K562 (cell line): ENCODE measurements around the gene ECHDC3. TPM values are rescaled to one million over a fixed set of nuclear protein-coding genes. Genes with fewer than 3 reads are reported as not detected.
A peak's percentile ranks its signal among the peaks of the same experiment; 100 is the strongest.

Source experiments
- ARID1B ChIP-seq: fragments of 450-650 bp; IDR thresholded peaks from 2 replicates; pipeline ENCODE4 v1.6.1; 2016; ENCODE audit warnings: antibody characterized with exemption, mild to moderate bottlenecking, inconsistent platforms
- CBFB ChIP-seq: sonication (generic); formaldehyde crosslinking; IDR thresholded peaks from 2 replicates; pipeline ENCODE4 v1.4.0; 2020; ENCODE audit warnings: mild to moderate bottlenecking, missing genetic modification reagents
- DPF2 ChIP-seq: fragments of 450-650 bp; IDR thresholded peaks from 2 replicates; pipeline ENCODE4 v1.6.1; 2016
- ELF2 ChIP-seq: fragments of 250-450 bp; sonication (Bioruptor Pico); IDR thresholded peaks from 2 replicates; pipeline ENCODE4 v1.5.0; 2021; ENCODE audit warnings: mild to moderate bottlenecking
- ETV6 ChIP-seq, 3 experiments: fragments of 150-350 bp in 1 of 3; sonication (generic) in 1 of 3; formaldehyde crosslinking in 1 of 3; IDR thresholded peaks; 2 replicates each; pipeline versions ENCODE4 v1.6.1 to v1.8.0; 2014 to 2022; ENCODE audit warnings: borderline replicate concordance in 2 of 3, low read depth in 2 of 3, antibody characterized with exemption in 1 of 3, low read length in 1 of 3, mild to moderate bottlenecking in 1 of 3, missing genetic modification reagents in 1 of 3
- HMG20B ChIP-seq: fragments of 250-450 bp; sonication (Bioruptor Pico); IDR thresholded peaks from 2 replicates; pipeline ENCODE4 v1.5.0; 2021; ENCODE audit warnings: mild to moderate bottlenecking
- JUND ChIP-seq, 2 experiments: IDR thresholded peaks; 2 replicates in 1 of 2; 3 replicates in 1 of 2; pipeline ENCODE4 v1.6.1; 2011; ENCODE audit warnings: borderline replicate concordance in 2 of 2, low read depth in 2 of 2, low read length in 2 of 2, improper control_type of control experiment in 1 of 2, missing biosample characterization in 1 of 2, missing genetic modification characterization in 1 of 2, missing genetic modification reagents in 1 of 2
- MIER1 ChIP-seq: fragments of 450-650 bp; IDR thresholded peaks from 2 replicates; pipeline ENCODE4 v1.6.1; 2016; ENCODE audit warnings: antibody characterized with exemption, mild to moderate bottlenecking, low read depth
- NR2F6 ChIP-seq: fragments of 450-650 bp; formaldehyde crosslinking; IDR thresholded peaks from 2 replicates; pipeline ENCODE4 v1.4.0; 2020; ENCODE audit warnings: mild to moderate bottlenecking
- NR4A1 ChIP-seq, 2 experiments: fragments of 250-450 bp in 1 of 2; fragments of 450-650 bp in 1 of 2; sonication (Bioruptor Pico) in 1 of 2; IDR thresholded peaks; 2 replicates each; pipeline versions ENCODE4 v1.4.0 to v1.6.1; 2016 to 2020; ENCODE audit warnings: mild to moderate bottlenecking in 2 of 2, missing compliant biosample characterization in 1 of 2, missing genetic modification characterization in 1 of 2, moderate library complexity in 1 of 2
- NRF1 ChIP-seq, 2 experiments: fragments of 450-650 bp; IDR thresholded peaks in 1 of 2; conservative IDR thresholded peaks in 1 of 2; 2 replicates each; pipeline ENCODE4 v1.6.1; 2014; ENCODE audit warnings: mild to moderate bottlenecking in 2 of 2
- PCBP1 ChIP-seq: fragments of 200-400 bp; formaldehyde crosslinking; IDR thresholded peaks from 2 replicates; pipeline ENCODE4 v1.6.1; 2018; ENCODE audit warnings: mild to moderate bottlenecking, low read depth, low read length; ENCODE audit not compliant: poor library complexity, severe bottlenecking
- POU5F1 ChIP-seq: fragments of 150-350 bp; IDR thresholded peaks from 2 replicates; pipeline ENCODE4 v1.6.1; 2014; ENCODE audit warnings: borderline replicate concordance, low read length, low read depth, mild to moderate bottlenecking; ENCODE audit not compliant: partially characterized antibody
- PTTG1 ChIP-seq: fragments of 450-650 bp; IDR thresholded peaks from 2 replicates; pipeline ENCODE4 v1.6.1; 2016; ENCODE audit warnings: low read depth, mild to moderate bottlenecking, missing genetic modification characterization, missing compliant biosample characterization
- SMAD2 ChIP-seq: fragments of 150-350 bp; IDR thresholded peaks from 2 replicates; pipeline ENCODE4 v1.6.1; 2014; ENCODE audit warnings: low read depth, mild to moderate bottlenecking, low read length
- TARDBP ChIP-seq: fragments of 450-650 bp; IDR thresholded peaks from 2 replicates; pipeline ENCODE4 v1.6.1; 2016
- TCF15 ChIP-seq: fragments of 250-450 bp; sonication (Bioruptor Pico); IDR thresholded peaks from 2 replicates; pipeline ENCODE4 v1.8.0; 2022; ENCODE audit warnings: moderate library complexity, mild to moderate bottlenecking, inconsistent platforms
- U2AF1 ChIP-seq: fragments of 200-400 bp; formaldehyde crosslinking; optimal IDR thresholded peaks from 2 replicates; pipeline ENCODE3; 2017; ENCODE audit warnings: mild to moderate bottlenecking, low read depth, low read length, moderate library complexity
- ZBTB2 ChIP-seq: fragments of 450-650 bp; IDR thresholded peaks from 2 replicates; pipeline ENCODE4 v1.6.1; 2016; ENCODE audit warnings: antibody characterized with exemption
- ZNF174 ChIP-seq: fragments of 250-450 bp; sonication (Bioruptor Pico); IDR thresholded peaks from 2 replicates; pipeline ENCODE4 v1.4.0; 2020; ENCODE audit warnings: mild to moderate bottlenecking
- polyA plus RNA-seq, 8 experiments: library from polyadenylated mRNA; depleted of rRNA in 4 of 8; stranded (reverse) in 5 of 8; unstranded in 3 of 8; fragments of >200 nt; fragmentation: Nextera tagmentation in 2 of 8; fragmentation: Illumina TruSeq in 1 of 8; extraction: Ambion mirVana in 2 of 8; extraction: Trizol in 1 of 8; gene quantifications; 2 replicates each; pipeline versions ENCODE4 v1.2.1 to v1.2.3, GENCODE V29; 2011 to 2014; ENCODE audit warnings: inconsistent platforms in 1 of 8, missing spikeins in 1 of 8
- total RNA-seq, 7 experiments: library from RNA; depleted of rRNA in 6 of 7; stranded (reverse); fragments of >200 nt in 6 of 7; fragmentation: Illumina TruSeq in 2 of 7; extraction: Trizol in 2 of 7; gene quantifications; 2 replicates each; pipeline versions ENCODE4 v1.2.1 to v1.2.3, GENCODE V29; 2011 to 2021; ENCODE audit warnings: low replicate concordance in 1 of 7
- TF ChIP-seq, protein P1 (sequence below): sonication (generic); formaldehyde crosslinking; IDR thresholded peaks from 2 replicates; pipeline ENCODE4 v1.8.0; 2022; ENCODE audit warnings: mild to moderate bottlenecking, missing genetic modification reagents
- TF ChIP-seq, protein P2 (sequence below), 2 experiments: IDR thresholded peaks; 2 replicates each; pipeline ENCODE4 v1.6.1; 2012; ENCODE audit warnings: improper control_type of control experiment in 2 of 2, low read depth in 2 of 2, low read length in 2 of 2, borderline replicate concordance in 1 of 2

ECHDC3 gene
- total and polyA plus RNA-seq, 9 of the 15 experiments (the other 6 are each of a cell fraction or from before 2014, with no cell fraction given): 0.53 to 21.9 (median 15.7) TPM

- no peak for TF ChIP-seq ETV6 (IDR thresholded peaks at IDR 0.05; ENCODE audit: borderline replicate concordance in 1 of 2, low read depth in 2 of 2, low read length in 1 of 2)
- no peak for TF ChIP-seq ETV6 (CRISPR knock-in tag; IDR thresholded peaks at IDR 0.05; ENCODE audit: borderline replicate concordance)
- TF ChIP-seq U2AF1: no peak
- TF ChIP-seq ARID1B: peak; percentile 44; the same call in 1 of the 2 replicates
- TF ChIP-seq, protein P1, sequence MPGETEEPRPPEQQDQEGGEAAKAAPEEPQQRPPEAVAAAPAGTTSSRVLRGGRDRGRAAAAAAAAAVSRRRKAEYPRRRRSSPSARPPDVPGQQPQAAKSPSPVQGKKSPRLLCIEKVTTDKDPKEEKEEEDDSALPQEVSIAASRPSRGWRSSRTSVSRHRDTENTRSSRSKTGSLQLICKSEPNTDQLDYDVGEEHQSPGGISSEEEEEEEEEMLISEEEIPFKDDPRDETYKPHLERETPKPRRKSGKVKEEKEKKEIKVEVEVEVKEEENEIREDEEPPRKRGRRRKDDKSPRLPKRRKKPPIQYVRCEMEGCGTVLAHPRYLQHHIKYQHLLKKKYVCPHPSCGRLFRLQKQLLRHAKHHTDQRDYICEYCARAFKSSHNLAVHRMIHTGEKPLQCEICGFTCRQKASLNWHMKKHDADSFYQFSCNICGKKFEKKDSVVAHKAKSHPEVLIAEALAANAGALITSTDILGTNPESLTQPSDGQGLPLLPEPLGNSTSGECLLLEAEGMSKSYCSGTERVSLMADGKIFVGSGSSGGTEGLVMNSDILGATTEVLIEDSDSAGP (CRISPR knock-in tag): no peak
- peak; percentile 18; the same call in 1 of the 2 replicates for TF ChIP-seq JUND (IDR thresholded peaks at IDR 0.05; ENCODE audit: borderline replicate concordance, low read depth, low read length)
- no peak for TF ChIP-seq JUND (tag; IDR thresholded peaks at IDR 0.05; ENCODE audit: borderline replicate concordance, low read depth, low read length)
- TF ChIP-seq PTTG1 (tag): no peak
- TF ChIP-seq ELF2 (CRISPR knock-in tag): 0 out of 2 replicates have a peak, but pooled peaks have one; percentile 25
- no peak for TF ChIP-seq POU5F1
- TF ChIP-seq ZNF174 (CRISPR knock-in tag): no peak
- TF ChIP-seq TCF15 (CRISPR knock-in tag): no peak
- no peak for TF ChIP-seq NR4A1 (CRISPR knock-in tag; IDR thresholded peaks at IDR 0.05)
- TF ChIP-seq NR4A1 (tag; IDR thresholded peaks at IDR 0.05): no peak
- peak; percentile 53 to 59 for TF ChIP-seq NRF1 (conservative IDR thresholded peaks at IDR 0.05 in 1 of 2, IDR thresholded peaks at IDR 0.05 in 1 of 2)
- 0 out of 2 replicates have a peak, but pooled peaks have one; percentile 50 for TF ChIP-seq ZBTB2
- TF ChIP-seq HMG20B (CRISPR knock-in tag): no peak
- no peak for TF ChIP-seq NR2F6 (CRISPR knock-in tag)
- TF ChIP-seq SMAD2: no peak
- TF ChIP-seq TARDBP: peak; percentile 47; the same call in 1 of the 2 replicates
- TF ChIP-seq CBFB (CRISPR knock-in tag): no peak
- TF ChIP-seq, protein P2, sequence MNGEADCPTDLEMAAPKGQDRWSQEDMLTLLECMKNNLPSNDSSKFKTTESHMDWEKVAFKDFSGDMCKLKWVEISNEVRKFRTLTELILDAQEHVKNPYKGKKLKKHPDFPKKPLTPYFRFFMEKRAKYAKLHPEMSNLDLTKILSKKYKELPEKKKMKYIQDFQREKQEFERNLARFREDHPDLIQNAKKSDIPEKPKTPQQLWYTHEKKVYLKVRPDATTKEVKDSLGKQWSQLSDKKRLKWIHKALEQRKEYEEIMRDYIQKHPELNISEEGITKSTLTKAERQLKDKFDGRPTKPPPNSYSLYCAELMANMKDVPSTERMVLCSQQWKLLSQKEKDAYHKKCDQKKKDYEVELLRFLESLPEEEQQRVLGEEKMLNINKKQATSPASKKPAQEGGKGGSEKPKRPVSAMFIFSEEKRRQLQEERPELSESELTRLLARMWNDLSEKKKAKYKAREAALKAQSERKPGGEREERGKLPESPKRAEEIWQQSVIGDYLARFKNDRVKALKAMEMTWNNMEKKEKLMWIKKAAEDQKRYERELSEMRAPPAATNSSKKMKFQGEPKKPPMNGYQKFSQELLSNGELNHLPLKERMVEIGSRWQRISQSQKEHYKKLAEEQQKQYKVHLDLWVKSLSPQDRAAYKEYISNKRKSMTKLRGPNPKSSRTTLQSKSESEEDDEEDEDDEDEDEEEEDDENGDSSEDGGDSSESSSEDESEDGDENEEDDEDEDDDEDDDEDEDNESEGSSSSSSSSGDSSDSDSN (IDR thresholded peaks at IDR 0.05; ENCODE audit: borderline replicate concordance in 1 of 2, low read depth in 2 of 2, low read length in 2 of 2): 0 out of 4 replicates have a peak, but pooled peaks of 1 of the 2 experiments have one; percentile 23
- TF ChIP-seq DPF2: 0 out of 2 replicates have a peak, but pooled peaks have one; percentile 25
- no peak for TF ChIP-seq MIER1
- TF ChIP-seq PCBP1: no peak
These were observed 28.9 kb upstream of the ECHDC3 start (continued) for GRCh38 chr10:11713186-11713743.
